Stimulated activated naive CD4-positive, alpha-beta T cell (primary cell): Measurements from ENCODE around the gene RASAL1.
"Not testable (repeated sequence)": the region's sequence is repeated elsewhere in the genome, so short reads cannot be mapped to it uniquely, and the experiment has no call there.

Experiments used
- DNase-seq, 6 experiments: peaks; one replicate each; lab custom pipeline; 2025; lab: John Stamatoyannopoulos, UW

The RASAL1 gene

DNA sequence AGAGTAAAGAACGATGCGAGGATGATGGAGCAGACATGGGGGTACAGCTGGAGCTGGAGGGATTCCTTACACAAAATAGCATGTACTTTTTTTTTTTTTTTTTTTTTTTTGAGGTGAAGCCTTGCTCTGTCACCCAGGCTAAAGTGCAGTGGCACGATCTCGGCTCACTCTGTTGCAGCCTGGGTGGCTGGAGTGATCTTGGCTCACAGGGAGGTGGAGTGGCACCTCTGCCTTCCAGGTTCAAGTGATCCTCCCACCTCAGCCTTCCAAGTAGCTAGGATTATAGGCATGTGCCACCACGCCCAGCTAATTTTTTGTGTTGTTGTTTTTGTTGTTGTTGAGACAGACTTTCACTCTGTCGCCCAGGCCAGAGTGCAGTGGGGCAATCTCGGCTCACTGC is 5.1 kb upstream of the RASAL1 start:
- no peak for DNase-seq

DNA sequence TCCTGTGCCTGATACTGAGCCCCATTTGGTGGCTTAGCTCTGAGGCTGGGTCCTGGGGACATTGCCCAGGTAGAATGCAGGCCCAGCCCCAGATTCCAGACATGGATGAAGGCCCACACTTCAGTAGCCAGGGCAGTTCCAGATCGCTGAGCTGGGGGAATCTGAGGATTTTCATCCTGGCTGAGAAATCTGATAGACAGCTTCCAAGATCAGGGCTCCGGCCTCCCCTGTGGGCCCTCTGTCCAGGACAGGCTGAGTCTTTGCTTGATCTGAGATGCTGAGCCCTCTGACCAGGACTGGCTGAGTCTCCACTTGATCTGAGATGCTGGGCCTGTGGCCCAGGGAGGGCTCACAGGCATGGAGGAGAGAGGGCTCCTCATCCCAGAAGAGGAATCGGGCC is 3.3 kb upstream of the RASAL1 start:
- no peak for DNase-seq

DNA sequence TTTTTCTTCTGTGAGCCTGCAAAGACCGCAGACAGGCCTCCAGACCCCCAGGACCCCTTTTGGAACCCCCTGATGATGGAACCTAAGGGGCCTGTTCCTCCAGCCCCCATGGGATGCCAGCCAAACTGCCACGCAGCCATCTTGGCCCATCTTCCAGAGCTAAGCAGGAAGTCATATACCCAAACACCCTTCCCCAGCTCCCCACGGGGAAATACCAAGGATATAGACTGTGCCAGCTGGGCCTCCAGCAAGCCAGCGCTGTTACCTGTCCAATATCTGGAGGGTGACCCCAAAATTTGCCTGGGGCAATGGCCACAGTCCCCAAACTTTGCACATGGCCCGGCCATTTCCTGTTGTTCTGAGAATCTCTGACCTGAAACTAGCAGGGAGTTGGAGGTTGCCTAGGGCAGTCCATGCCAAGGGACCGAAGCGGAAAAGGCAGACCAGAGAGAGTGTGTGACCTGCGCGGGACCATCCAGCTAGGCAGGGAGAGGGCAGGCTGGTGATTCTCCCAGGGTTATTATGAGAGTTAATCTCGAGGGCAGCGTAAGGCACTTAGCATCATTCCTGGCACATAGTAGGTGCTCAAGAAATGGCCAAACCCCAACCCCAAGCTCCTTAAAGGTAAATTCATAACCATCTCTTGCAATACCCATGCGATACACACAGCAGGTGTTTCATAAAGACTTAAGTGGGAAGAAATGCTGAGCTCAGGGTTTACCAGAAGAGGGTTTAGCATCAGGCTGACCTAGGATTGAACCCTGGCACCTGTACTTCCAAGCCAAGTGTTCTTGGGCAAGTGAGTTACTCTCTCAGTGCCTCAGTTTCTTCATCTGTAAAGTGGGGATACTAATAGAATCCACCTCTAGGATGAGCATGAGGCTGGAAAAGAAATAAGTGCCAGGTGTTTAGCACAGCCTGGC is 2.6 kb upstream of the RASAL1 start:
- no peak for DNase-seq

DNA sequence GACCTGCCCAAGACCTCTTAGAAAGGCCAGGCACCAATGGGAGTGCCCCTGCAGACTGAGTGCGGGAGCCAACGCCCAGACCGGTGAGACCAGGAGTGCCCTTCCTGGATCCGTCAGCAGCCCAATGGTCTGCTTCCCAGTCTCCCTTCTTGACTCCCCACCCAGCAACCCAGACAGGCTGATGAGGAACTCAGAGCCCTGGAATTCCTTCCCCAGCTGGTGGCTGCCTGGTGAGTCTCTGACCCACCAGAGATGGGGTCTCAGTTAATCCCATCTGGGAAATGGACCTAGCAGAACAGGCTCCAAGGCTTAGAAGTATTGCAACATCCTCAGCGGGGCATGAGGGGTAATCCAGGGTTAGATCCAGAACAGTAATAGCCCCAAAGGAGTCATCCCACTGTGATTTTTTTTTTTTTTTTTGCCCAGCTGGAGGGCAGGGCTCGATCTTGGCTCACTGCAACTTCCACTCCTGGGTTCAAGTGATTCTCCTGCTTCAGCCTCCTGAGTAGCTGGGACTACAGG is 1.5 kb upstream of the RASAL1 start:
- DNase-seq: no peak

DNA sequence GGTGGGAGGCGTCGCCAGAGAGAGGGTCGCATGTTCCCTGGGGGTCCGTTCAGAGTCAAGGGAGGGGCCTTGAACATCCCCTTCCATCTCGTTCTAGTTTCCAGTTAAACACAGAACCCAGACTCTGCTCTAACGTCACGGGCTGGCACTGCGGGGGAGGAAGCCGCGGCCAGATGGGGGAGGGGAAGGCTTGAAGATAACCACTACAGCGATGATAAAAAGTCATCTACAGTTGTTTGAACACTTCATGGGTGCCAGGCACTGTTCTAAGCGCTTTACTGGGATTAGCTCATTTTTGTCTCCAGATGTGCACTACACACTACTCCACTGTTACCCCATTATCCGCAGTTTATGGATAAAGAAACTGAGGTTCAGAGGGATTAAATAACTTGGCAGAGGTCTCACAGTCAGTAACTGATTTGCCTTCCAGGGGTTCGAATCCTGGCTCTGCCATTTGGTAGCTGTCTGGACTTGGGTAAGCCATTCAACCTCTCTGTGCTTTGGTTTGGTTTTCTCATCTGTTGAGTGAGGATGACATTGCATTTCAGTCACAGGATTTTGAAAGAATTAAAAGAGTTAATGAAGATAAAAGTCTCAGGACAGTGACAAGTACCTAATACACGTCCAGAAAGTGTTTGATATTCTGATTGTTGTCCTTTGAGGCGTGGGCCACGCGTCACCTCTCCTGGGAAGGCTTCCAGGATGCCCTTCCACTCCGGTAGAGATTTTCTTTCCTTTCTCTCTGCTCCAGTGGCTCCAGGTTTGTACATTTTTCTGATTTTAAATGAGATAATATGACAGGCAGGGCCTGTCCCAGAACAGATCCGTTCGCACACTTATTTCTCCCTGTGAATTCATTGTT is 798 bp upstream of the RASAL1 start:
- DNase-seq: peak; percentile 50 to 73 (median 66)

DNA sequence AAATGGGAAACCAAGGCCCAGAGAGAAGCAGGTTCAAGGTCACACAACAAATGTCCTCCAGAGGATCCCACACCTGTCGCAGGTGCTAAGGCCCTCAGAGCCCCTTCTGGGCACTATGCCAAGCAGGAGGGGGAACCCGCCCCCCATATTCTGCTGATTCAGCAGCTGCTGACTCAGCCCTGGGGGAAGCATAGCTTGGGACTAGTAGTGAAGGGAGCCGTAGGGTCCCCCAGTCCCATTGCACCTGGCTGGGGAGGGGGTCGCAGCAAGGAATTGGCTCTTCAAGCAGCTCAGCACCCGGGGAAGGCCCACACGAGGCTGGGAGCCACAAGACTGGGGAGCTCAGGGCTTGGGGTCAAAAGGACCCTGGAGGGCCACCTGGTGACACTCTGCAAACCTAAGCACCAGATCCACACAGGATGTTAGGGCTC is 1.0 kb downstream of the RASAL1 start:
- no peak for DNase-seq

DNA sequence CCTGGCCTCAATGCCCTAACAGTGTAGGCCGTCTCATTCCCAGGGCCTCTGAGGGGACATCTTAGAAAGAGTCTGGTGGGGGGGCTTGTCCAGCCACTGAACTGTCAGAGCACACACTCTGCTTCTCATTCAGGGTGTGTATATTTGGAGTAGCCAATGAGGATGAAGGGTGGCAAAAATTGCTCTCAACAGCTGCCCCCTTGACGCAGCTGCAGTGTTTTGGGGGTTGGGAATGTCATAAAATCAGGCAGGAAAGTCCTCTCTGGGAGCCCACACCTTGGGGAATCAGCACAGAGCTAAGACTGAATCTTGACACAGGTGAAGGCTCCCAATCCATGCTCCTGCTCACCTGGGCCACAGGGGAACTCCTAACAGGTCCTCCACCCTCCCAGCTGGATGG is 1.5 kb downstream of the RASAL1 start:
- DNase-seq: no peak

DNA sequence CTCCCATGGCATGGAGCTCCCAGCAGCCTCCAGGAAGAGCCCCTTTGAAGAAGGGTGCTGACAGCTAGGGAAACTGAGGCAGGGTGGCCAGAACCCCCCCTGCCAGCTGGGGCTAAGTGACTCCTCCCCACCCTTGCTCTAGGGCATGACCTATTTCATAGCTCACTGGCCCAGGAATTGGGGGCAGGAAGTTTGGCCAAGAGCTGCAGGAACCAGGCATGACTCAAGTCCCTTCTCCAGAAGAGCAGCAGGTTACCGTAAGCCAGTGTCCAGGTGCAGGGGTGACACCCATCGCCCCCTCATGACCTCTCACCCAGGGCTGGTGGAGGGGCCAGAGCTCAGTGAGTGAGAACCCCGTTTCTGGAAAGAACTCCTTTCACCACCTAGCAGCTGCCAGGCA is 1.9 kb downstream of the RASAL1 start:
- no peak for DNase-seq

DNA sequence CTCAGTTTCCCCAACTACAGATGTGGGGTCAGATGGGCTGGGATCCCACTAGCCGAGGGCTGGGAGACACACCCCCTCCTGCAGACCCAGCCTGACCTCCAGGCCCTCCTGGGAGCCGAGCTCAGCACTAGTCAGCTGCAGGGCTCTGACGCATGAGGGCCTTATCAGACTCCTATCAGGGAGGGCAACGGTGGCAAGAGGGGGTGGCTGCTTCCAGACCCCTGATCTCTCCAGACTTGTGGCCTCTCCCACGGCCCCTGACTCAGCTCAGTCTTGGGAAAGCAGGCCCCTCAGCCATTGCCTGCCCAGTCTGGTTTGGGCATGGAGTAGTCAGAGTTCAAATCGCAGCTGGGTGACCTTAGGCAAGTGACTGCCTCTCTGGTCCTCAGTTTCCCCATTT is 2.5 kb downstream of the RASAL1 start:
- no peak for DNase-seq

DNA sequence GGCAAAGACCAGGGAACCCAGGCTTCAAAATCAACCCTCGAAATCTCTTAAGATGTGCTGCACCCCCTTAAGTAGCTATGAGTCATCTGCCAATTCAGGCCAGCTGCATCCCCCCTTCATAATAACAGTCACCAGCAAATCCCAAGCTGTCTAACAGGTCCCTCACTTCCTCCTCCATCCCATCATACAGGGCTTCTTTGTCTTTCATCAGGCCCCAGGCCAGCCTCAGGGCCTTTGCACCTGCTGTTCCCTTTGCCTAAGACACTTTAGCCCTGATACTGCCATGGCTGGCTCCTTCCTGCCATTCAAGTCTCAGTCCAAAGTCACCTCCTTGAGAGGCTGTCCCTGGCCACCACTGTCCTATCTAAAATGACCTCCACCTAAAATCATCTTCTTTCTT is 4.0 kb downstream of the RASAL1 start:
- no peak for DNase-seq

DNA sequence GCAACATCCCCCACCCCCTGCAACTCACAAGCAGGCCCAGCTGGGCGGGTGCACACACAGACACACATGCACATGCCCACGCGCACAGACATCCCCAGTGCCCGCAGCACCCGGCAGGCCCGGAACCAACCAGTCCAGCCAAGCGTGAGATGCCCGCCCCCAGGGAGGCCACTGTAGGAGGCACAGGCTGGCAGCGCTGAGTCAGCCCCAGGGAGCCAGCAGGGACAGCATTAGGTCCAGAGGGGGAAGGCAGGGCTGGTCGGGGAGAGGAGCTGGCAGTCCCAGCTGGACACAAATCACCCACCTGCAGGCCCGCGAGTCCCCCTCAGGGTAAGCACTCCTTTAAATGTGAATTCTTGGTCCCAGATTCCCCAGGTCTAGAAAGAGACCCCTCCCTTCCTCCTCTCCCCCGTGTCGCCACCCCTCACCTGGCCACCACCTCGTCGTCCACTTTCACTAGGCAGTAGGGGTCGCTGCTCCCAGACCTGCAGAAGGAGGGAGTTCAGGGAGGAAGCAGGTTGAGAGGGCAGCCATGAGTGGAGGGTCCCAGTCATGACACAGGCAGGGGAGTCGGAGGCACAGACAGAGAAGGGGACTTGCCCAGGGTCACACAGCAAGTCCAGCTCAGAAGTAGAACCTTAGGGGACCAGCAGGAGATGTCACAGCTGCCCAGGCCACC is 5.0 kb downstream of the RASAL1 start:
- DNase-seq: no peak

DNA sequence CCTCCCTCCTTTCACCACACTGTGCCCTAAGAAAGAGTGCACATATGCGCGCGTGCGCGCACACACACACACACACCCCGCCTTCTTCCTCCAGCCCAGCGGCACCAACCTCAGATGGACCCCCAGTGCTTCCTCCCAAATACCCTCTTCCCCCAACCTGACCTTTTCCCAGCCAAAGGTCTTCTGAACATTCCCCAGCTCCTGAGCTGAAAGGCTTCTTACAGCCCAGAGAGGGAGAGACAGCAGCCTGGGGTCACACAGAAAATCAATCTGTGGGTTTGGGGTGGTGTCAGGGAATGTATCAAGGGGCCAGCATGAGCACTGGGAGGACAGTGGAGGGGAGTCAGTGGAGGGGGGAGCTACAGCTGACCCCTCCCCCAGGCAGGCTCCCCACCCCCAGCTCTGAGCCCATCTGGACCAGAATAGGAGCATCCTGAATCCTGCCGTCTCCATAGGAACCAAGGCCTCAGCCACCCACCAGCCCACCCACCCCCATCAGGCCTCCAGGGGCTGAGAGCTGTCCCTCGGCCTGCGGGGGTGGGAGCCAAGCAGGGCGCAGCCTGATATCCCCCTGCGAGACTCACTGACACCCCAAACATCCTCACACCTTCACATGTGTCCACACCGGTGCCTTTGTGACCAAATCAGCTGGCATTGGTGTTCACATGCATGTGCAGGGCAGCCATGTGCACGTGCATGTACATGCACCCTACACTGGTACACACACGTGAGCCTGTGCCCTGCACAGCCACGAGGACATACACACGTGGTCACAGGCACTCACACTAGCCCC is 5.7 kb downstream of the RASAL1 start:
- no peak for DNase-seq

DNA sequence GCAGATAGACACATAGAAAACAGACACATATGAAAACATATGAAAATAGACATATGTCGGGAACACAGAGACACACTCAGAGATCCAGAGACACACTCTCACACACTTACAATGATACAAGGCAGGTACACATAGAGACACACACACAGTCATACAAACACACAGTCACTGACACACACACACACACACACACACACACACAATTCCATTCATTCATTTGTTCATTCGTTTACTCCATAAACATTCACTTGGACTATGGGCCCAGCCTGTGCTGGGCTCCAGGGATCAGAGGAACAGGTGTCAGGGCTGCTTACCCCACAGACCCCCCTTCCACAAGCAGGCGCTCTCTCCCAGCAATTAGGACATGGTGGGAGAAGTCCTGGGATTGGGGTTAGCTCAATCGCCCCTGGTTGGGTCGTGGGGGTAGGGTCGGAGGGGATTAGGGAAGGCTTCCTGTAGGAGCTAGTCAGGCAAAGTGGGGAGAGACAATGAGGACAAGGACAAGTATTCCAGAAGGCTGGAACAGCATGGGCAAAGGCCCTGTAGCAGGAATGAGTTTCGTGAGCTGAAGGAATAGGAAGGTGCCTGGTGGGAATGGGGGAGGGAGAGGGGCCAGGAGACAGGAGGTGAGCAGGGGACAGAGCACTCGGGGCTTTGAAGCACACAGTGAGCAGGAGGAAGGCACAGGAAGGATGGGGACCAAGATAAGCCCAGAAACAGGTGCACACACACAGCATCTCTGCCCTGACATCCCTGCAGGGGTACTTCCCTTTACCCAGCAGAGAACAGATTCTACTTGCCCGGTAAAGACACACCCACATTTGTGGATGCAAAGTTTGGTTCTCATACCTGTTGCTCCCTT is 6.5 kb downstream of the RASAL1 start:
- no peak for DNase-seq

DNA sequence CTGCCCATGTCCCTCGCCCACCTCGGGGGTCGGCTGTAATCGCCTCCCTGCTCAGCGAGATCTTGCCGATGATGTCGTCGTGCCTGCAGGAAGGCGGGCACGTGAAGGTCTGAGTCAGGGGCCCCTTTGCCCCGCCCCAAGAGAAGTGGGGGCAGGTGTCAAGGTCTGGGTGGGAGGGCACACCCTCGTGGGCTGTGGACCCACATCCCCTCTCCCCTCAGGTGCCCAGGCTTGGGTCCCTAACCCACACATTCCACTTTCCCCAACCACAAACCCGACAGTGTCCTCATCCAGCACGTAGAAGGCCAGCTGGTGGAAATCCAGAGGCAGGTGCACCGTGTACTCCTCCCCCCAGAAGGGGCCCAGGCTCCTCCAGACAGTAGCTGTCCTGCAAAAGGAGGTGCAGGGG is 7.8 kb downstream of the RASAL1 start:
- DNase-seq: no peak

DNA sequence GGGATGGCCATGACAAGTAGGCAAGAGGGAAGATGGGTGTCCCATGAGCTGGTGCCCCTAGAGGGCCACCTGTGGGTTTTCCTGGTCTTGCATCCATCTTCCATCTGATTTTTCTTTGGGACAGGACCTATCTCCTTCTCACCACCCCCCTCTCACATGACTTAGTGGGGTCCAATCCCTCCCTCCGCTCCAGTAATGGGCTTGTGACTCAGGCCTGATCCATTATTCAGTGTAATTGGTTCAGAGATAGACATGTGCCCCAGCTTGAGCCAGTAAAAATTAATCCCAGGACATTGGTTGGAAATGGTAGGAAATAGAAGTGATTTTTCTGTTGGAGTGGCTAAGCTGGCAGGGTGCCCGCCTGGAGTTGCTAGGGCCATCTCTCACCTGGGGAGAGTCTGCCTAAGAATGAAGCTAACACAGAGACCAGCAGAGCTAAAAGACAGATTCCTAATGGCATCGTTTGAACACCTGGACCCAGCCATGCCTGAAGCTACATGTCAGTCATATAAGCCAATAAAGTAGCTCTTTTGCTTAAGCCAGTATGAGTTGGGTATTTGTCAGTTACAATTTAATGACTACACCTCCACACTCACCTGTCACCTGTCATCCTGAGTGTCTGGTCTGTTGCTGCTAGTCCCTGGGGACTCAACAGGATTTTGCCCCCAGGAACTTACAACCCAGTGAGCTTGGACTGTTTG is 14.7 kb downstream of the RASAL1 start:
- DNase-seq: no peak

DNA sequence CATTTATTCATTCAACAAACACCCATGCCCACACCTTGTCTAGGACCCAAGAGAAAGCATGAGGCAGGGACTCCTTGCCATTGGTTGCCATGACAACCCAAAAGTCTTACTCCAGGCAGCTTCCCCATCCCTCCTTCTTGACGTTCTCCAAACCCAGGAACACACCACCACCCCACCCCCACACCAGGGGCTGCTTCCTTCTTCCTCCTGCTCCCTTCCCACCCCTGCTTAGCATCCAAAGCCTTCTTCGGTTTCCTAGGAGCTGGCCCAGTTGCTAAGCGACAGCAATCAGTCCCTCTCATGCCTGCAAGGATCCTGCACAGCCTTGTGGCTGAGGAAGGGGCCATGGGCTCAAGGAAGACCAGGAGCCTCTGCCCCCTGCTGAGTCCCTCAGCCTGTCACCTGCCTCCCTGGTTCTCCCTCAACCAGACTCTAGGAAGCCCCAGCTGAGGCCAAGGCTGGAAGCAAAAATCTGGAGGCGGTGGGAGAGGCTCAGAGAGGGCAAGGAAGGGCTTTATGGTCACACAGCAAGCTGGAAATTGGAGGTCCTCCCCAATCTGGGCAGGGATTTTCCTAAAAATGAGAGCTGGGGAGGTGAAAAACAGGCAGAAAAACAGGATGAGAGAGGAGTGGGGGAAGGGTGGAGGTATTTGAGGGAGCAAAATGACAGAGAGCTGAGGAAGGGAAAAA is 15.4 kb downstream of the RASAL1 start:
- DNase-seq: no peak

DNA sequence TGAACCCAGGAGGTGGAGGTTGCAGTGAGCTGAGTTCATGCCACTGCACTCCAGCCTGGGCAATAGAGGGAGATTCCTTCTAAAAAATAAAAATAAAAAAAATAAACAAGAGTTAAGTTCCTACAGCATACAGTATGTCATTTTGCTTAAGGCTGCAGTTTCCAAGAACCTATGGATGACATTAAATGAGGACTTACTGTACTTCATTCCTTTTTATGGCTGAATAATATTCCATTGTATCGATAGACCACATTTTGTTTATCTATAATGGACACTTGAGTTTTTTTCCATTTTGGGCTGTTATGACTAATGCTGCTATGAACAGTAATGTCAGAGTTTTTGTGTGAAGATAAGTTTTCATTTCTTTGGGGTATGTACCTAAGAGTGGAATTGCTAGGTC is 17.4 kb downstream of the RASAL1 start:
- no peak for DNase-seq

DNA sequence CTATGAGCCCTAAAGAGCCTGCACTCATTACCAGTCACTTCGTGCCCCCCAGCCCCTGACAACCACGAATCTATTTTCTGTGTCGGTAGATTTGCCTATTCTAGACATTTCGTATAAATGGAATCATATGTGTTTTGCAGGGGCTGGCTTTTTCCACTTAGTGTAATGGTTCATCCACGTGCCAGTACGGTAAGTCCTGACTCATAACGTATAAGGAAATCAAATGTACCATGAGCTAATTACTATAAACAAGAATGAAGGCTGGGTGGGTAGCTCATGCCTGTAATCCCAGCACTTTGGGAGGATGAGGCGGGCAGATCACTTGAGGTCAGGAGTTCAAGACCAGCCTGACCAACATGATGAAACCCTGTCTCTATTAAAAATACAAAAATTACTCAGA is 17.9 kb downstream of the RASAL1 start:
- DNase-seq: not testable (repeated sequence)

DNA sequence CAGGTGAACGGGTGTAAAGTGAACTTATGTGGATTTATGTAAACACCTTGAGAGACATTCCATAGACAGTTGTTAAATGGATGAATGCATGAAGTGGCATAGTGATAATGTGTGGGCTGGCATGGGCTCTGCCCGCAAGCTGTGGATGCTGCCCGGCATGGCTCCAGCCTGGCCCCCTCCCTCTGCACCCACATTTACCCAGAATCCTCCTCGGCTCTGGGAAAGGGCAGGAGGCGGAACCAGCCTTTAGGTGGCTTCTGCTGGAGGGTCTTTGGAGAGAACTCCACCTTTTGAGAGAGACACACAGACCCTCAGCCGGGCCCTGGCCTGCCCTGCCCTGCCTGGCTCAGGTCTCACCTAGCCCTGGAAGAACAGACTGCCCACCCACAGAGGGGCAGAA is 18.7 kb downstream of the RASAL1 start:
- DNase-seq: no peak
